GM13976 (cell line): ENCODE results near the gene KRTAP10-3.

Source experiments
- DNase-seq: peaks from one replicate; pipeline ENCODE4 v3.0.0; 2012; ENCODE audit warnings: low spot score
- in situ Hi-C: fragments of 300-500 bp; cut with MboI; formaldehyde crosslinking; loops from one replicate; pipeline ENCODE4 v1.12.0; 2022; ENCODE audit warnings: low sequenced_read_pairs, mixed read lengths, inconsistent platforms; ENCODE audit not compliant: unreplicated experiment
- TF ChIP-seq, protein P1 (sequence below): IDR thresholded peaks from 2 replicates; pipeline ENCODE4 v1.5.1; 2012; ENCODE audit warnings: borderline replicate concordance, mild to moderate bottlenecking; ENCODE audit not compliant: insufficient read depth; ENCODE audit errors: extremely low read depth, missing control alignments, control extremely low read depth

The KRTAP10-3 gene

DNA sequence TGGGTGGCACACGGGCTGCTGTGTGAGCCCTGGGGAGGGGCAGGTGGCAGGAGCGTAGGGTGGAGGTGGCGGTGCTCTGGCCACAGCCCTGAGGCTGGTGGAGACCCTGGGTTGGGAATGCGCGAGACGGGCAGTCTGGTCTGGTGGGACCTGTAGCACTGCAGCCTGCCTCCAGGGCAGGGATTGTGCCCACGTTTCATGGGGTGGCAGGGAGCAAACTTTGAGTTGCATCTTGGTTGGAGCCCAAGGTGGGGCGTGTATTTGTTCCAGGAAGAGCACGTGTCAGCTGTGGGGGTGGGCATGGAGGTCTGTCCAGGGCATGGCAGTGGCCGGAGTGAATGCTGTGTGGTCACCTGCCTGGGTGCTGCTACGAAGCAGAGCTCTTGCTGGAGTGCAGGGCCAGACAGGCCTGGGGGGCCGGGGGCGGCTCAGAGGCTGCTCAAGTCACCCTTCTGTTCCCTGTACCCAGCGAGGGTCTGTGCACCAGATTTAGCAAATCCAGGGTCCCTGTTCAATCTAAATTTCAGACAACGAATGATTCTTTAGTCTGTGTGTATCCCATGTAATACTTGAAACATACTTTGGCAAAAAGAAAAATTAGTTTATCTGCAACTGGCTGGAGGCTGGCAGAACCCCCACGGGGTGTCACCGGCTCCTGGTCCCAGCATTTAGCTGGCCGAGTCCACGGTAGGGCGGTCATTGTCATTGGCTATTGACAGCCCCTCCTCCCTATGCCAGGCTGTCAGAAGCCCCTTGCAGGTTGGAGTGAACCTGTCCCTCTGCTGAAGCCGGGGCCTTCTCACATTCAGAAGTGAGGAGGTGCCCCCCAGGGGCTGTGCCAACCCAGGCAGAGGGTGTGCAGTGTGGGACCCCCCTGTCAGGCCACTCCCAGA, 45.9 kb downstream of the KRTAP10-3 start:
- DNase-seq: no peak
- in situ Hi-C loops: no loop called here
- TF ChIP-seq, protein P1, sequence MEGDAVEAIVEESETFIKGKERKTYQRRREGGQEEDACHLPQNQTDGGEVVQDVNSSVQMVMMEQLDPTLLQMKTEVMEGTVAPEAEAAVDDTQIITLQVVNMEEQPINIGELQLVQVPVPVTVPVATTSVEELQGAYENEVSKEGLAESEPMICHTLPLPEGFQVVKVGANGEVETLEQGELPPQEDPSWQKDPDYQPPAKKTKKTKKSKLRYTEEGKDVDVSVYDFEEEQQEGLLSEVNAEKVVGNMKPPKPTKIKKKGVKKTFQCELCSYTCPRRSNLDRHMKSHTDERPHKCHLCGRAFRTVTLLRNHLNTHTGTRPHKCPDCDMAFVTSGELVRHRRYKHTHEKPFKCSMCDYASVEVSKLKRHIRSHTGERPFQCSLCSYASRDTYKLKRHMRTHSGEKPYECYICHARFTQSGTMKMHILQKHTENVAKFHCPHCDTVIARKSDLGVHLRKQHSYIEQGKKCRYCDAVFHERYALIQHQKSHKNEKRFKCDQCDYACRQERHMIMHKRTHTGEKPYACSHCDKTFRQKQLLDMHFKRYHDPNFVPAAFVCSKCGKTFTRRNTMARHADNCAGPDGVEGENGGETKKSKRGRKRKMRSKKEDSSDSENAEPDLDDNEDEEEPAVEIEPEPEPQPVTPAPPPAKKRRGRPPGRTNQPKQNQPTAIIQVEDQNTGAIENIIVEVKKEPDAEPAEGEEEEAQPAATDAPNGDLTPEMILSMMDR: no peak

DNA sequence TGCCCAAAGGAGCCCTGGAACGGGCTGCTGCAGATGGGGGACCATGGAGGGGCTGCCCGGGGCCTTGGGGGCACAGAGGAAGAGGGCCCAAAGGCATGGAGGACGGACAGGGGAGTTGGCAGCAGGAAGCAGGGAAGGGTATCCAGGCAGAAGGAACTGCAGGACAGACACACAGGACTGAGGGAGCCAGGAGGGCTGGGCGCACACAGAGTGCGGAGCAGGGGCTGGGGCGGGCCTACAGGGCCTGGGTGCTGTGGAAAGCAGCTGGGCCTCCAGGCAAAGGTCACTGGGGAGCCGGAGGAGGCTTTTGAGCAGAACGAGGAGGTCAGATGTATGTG, 46.7 kb downstream of the KRTAP10-3 start:
- TF ChIP-seq, protein P1: no peak
- DNase-seq: no peak
- in situ Hi-C loops: no loop called here

DNA sequence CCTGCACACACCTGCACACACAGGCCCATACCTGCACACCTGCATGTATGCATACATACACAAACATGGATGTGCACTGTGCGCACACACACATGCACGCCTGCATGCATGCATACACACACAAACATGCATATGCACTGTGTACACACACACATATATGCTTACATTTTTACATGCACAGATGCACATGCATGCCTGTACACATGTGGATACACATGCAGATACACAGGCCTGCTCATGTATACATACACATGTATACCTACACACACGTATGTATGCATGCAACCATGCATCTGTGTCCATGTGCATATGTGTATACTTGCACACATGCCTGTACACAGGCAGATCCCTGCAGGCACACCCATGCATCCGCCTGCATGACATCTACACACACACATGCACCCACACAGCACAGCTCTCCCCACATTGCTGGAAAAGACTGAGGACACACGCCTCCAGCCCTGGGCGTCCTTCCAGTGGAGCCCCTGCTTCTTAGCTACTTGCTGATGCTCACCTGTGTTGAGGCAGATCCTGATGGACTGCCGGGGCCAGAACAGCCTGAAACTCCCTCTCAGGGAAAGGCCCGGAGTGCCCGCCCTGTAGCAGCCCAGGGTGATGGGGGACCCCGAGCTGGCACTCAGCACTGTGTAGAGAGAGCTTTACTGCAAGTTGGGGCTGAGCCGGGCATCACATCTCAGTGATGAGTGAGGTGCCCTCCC, 47.2 kb downstream of the KRTAP10-3 start:
- TF ChIP-seq, protein P1: no peak
- no peak for DNase-seq
- in situ Hi-C loops: no loop called here

DNA sequence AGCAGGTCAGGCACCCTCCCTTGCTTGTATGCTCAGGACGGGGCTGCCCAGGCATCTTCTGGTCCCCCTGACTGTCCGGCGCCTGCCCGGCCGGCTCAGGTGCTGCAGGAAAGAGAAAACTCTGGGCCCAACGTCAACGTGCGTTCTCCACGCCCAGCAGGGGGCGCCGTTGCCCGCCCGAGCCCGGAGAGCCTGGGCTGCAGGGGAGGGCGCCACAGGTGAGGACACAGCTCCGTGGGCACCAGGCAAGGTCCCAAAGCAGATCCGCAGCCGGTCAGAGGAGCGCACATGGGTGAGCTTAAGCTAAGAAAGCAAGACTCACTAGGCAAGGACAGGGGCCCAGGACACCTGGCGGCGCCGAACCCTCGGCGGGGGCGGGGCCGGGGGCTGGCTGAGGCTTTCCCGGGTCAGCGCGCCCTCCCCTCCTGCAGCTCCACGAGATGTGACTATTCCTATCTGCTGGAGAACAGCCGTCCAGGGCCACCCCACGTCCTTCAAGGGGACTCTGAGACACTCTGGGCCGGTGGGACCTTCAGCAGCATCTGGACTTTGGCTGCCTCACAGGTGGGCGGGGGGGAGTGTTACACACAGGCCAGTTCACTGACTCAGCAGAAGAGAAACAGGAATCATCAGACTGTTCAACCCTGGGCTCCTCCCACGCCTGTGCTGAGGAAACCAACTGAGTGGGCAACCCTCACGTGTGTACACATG, 47.9 kb downstream of the KRTAP10-3 start:
- in situ Hi-C loops: no loop called here
- DNase-seq: peak; percentile 92
- TF ChIP-seq, protein P1: peak; percentile 92

DNA sequence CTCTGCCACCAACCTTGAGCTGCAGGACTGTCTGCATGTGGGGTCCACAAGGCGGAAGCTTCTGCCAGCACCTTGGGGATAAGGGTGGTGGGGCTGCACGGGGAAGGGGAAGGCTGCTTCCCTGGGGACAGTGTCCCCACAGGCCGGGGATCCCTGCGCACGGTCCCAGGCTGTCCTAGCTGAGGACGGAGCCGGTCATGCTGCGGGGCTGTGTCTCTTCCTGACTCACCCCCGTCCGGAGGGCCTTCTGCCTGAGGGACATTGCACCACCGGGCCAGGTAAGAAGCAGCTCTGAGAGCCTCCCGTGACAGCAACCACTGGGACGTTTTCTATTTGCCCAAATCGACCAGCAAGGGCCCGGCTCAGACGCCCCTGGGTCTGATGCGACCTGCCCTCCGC, 48.5 kb downstream of the KRTAP10-3 start:
- in situ Hi-C loops: no loop called here
- TF ChIP-seq, protein P1: no peak
- no peak for DNase-seq

DNA sequence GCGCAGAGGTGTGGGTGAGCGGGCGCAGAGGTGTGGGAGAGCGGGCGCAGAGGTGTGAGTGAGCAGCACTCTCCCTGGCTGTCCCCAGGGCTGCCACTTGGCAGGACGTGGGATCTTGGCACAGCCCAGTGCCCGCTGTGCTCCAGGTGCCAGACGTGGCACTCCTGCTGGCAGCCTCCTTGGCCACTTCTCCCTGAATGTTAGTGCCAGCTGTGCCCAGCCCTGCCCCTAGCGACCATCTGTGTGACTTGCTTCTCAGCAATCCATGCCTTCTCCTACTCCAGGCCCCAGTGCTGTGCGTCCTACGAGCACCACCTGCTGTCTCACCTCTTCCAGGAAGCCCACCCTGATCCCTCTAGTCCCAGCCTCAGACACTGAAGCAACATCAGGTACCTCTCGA, 49.1 kb downstream of the KRTAP10-3 start:
- TF ChIP-seq, protein P1: no peak
- no peak for DNase-seq
- in situ Hi-C loops: no loop called here
